ENCODE measurements around the gene CERCAM.

DNA sequence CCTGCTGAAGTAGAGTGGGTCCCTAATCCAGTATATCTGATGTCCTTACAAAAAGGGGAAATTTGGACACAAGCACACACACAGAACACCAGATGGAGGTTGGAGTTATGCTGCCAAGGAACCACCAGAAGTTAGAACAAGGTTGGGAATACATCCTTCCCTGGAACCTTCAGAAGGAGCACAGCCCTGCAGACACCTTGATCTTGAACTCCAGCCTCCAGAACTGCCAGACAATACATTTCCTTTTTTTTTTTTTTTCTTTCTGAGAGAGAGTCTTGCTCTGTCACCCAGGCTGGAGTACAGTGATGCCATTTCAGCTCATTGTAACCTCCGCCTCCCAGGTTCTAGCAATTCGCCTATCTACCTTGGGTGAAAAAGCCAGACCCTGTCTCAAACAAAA, 28.1 kb downstream of the CERCAM start:
- TF ChIP-seq POLR2AphosphoS5 (IDR thresholded peaks at IDR 0.05; ENCODE audit: borderline replicate concordance, low read depth, low read length): no peak
- TF ChIP-seq EZH2 (IDR thresholded peaks at IDR 0.05): no peak
- TF ChIP-seq FOXP2 (optimal IDR thresholded peaks at IDR 0.05; ENCODE audit: control extremely low read depth, extremely low read length, insufficient read depth): no peak

All from SK-N-MC (cell line).